DND-41 (cell line): ENCODE measurements around the gene C1orf74.

Experiments used
- ATAC-seq: fragments of 200-7000 bp; cut with Tn5 transposase; 3 replicates; pipeline ENCODE4 v1.9.1; 2021; ENCODE audit warnings: low read depth; ENCODE audit not compliant: insufficient read depth
- DNase-seq: peaks from one replicate; pipeline ENCODE4 v3.0.0-alpha.2; 2020
- H2AFZ ChIP-seq: 2 replicates; pipeline ENCODE4 v1.6.0; 2012; ENCODE audit warnings: low read depth, low read length
- H3K27ac ChIP-seq: 2 replicates; pipeline ENCODE4 v1.5.1; 2012; ENCODE audit warnings: low read length, inconsistent platforms
- H3K27me3 ChIP-seq: fragments of 200-600 bp; sonication (generic); 2 replicates; pipeline ENCODE4 v1.6.0; 2012; ENCODE audit warnings: low read length, mild to moderate bottlenecking, inconsistent platforms; ENCODE audit not compliant: insufficient read depth, poor library complexity
- H3K36me3 ChIP-seq: 2 replicates; pipeline ENCODE4 v1.5.1; 2012; ENCODE audit warnings: low read length, inconsistent platforms; ENCODE audit not compliant: insufficient read depth
- H3K4me1 ChIP-seq: 2 replicates; pipeline ENCODE4 v1.5.1; 2012; ENCODE audit warnings: mild to moderate bottlenecking, low read length; ENCODE audit not compliant: insufficient read depth
- H3K4me2 ChIP-seq: 2 replicates; pipeline ENCODE4 v1.6.0; 2012; ENCODE audit warnings: mild to moderate bottlenecking, moderate library complexity, low read length, inconsistent platforms; ENCODE audit not compliant: insufficient read depth
- H3K4me3 ChIP-seq, 2 experiments: fragments of 200-600 bp in 1 of 2; shearing (Covaris generic) in 1 of 2; 2 replicates each; pipeline ENCODE4 v1.5.1; 2012 to 2016; ENCODE audit warnings: inconsistent platforms in 2 of 2, low read length in 2 of 2, mild to moderate bottlenecking in 2 of 2, low read depth in 1 of 2, moderate library complexity in 1 of 2
- H3K79me2 ChIP-seq: 2 replicates; pipeline ENCODE4 v1.6.0; 2012; ENCODE audit warnings: low read length, inconsistent platforms; ENCODE audit not compliant: insufficient read depth
- H3K9ac ChIP-seq: 2 replicates; pipeline ENCODE4 v1.6.0; 2012; ENCODE audit warnings: low read depth, mild to moderate bottlenecking, inconsistent platforms, low read length, moderate library complexity
- H3K9me3 ChIP-seq: 2 replicates; pipeline ENCODE4 v1.5.1; 2012; ENCODE audit warnings: low read length, moderate library complexity, mild to moderate bottlenecking, inconsistent platforms; ENCODE audit not compliant: insufficient read depth, severe bottlenecking
- H4K20me1 ChIP-seq: 2 replicates; pipeline ENCODE4 v1.6.0; 2012; ENCODE audit warnings: low read length; ENCODE audit not compliant: insufficient read depth
- EZH2 ChIP-seq: IDR thresholded peaks from 3 replicates; pipeline ENCODE4 v1.6.1; 2012; ENCODE audit warnings: borderline replicate concordance, low read depth, mild to moderate bottlenecking, moderate library complexity, low read length, inconsistent platforms; ENCODE audit not compliant: severe bottlenecking
- TF ChIP-seq, protein P1 (sequence below): IDR thresholded peaks from 2 replicates; pipeline ENCODE4 v1.5.1; 2012; ENCODE audit warnings: borderline replicate concordance, low read length, moderate library complexity, mild to moderate bottlenecking; ENCODE audit not compliant: poor library complexity, severe bottlenecking; ENCODE audit errors: extremely low read depth

Gene C1orf74

DNA sequence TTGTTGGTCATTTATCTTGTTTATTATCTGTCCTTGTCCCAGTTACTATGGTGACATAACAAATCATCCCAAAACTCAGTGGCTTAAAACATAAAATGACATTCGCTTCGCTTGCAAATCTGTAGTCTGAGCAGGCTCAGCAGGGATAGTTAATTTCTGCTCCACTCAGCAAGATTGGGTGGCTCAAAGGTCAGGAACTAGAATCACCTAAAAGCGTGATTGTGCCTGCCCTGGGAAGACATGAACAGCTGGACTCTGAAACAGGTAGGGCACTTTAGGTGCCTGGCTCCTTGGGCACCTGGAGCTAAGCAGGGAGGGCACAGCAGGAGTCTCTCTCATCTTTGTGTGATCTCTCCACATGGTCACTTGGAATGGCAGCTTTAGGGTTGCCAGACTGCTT is 43.2 kb downstream of the C1orf74 start:
- no peak overlapping the region for H2AFZ ChIP-seq
- H3K79me2 ChIP-seq: no peaks in the 10 kb centered on the region
- DNase-seq: no peak
- no peak overlapping the region for H3K27ac ChIP-seq
- no peaks in the 10 kb centered on the region for H3K4me1 ChIP-seq
- TF ChIP-seq, protein P1, sequence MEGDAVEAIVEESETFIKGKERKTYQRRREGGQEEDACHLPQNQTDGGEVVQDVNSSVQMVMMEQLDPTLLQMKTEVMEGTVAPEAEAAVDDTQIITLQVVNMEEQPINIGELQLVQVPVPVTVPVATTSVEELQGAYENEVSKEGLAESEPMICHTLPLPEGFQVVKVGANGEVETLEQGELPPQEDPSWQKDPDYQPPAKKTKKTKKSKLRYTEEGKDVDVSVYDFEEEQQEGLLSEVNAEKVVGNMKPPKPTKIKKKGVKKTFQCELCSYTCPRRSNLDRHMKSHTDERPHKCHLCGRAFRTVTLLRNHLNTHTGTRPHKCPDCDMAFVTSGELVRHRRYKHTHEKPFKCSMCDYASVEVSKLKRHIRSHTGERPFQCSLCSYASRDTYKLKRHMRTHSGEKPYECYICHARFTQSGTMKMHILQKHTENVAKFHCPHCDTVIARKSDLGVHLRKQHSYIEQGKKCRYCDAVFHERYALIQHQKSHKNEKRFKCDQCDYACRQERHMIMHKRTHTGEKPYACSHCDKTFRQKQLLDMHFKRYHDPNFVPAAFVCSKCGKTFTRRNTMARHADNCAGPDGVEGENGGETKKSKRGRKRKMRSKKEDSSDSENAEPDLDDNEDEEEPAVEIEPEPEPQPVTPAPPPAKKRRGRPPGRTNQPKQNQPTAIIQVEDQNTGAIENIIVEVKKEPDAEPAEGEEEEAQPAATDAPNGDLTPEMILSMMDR: no peak
- no peak for TF ChIP-seq EZH2
- ATAC-seq: no peak
- no peaks in the 10 kb centered on the region for H3K9me3 ChIP-seq
- H3K4me3 ChIP-seq: no peak overlapping the region
- no peaks in the 10 kb centered on the region for H3K27me3 ChIP-seq
- H3K9ac ChIP-seq: no peak overlapping the region
- H3K36me3 ChIP-seq: no peaks in the 10 kb centered on the region
- H3K4me2 ChIP-seq: no peak overlapping the region
- no peaks in the 10 kb centered on the region for H4K20me1 ChIP-seq

- Histone ChIP-seq H2AFZ (no peak overlapping the region), H3K36me3 (no peaks in the 10 kb centered on the region), H3K4me1 (no peaks in the 10 kb centered on the region), H3K27ac (no peak overlapping the region), H4K20me1 (no peaks in the 10 kb centered on the region), H3K9ac (no peak overlapping the region), H3K4me2 (no peak overlapping the region), H3K27me3 (no peaks in the 10 kb centered on the region), H3K79me2 (no peaks in the 10 kb centered on the region), H3K9me3 (no peaks in the 10 kb centered on the region), H3K4me3 (no peak overlapping the region)
- ATAC-seq (no peak), DNase-seq (no peak)
- no peak for TF ChIP-seq EZH2
- TF ChIP-seq, protein P1: no peak
Observed at GRCh38 chr1:209738270-209738669, 46.1 kb downstream of the C1orf74 start.

- H3K79me2 ChIP-seq: no peaks in the 10 kb centered on the region
- TF ChIP-seq, protein P1: no peak
- TF ChIP-seq EZH2: no peak
Observed at GRCh38 chr1:209737118-209737505, 47.2 kb downstream of the C1orf74 start.

GRCh38 chr1:209736490-209737117 is 47.8 kb downstream of the C1orf74 start:
- no peak for ATAC-seq
- H3K4me2 ChIP-seq: no peak overlapping the region
- H3K27ac ChIP-seq: no peak overlapping the region

More at GRCh38 chr1:209737118-209737505, 47.2 kb downstream of the C1orf74 start:
- Histone ChIP-seq H3K9me3 (no peaks in the 10 kb centered on the region), H3K9ac (no peak overlapping the region), H3K27me3 (no peaks in the 10 kb centered on the region), H2AFZ (no peak overlapping the region), H3K4me1 (no peaks in the 10 kb centered on the region), H4K20me1 (no peaks in the 10 kb centered on the region), H3K4me3 (no peak overlapping the region), H3K27ac (no peak overlapping the region), H3K36me3 (no peaks in the 10 kb centered on the region), H3K4me2 (no peak overlapping the region)
- no peak for DNase-seq
- no peak for ATAC-seq

More at GRCh38 chr1:209736490-209737117, 47.8 kb downstream of the C1orf74 start:
- H3K4me1 ChIP-seq: no peaks in the 10 kb centered on the region
- TF ChIP-seq EZH2: no peak
- TF ChIP-seq, protein P1: no peak
- H3K27me3 ChIP-seq: no peaks in the 10 kb centered on the region
- H4K20me1 ChIP-seq: no peaks in the 10 kb centered on the region
- DNase-seq: no peak
- no peak overlapping the region for H3K9ac ChIP-seq
- no peak overlapping the region for H2AFZ ChIP-seq
- H3K9me3 ChIP-seq: no peaks in the 10 kb centered on the region
- H3K4me3 ChIP-seq: no peak overlapping the region
- H3K79me2 ChIP-seq: no peaks in the 10 kb centered on the region
- no peaks in the 10 kb centered on the region for H3K36me3 ChIP-seq
